Right lobe of liver (tissue), 4 donors: Measurements from ENCODE around the gene KIF20B.

ENCODE experiments used
- POLR2A ChIP-seq: fragments of 450-650 bp; IDR thresholded peaks from one replicate; pipeline ENCODE4 v1.6.1; 2017; ENCODE audit warnings: antibody characterized with exemption, mild to moderate bottlenecking
- TF ChIP-seq, protein P1 (sequence below), 4 donors: fragments of 200-600 bp in 3 of 4; fragments of 450-650 bp in 1 of 4; IDR thresholded peaks; one replicate each; pipeline versions ENCODE4 v1.5.1 to v1.8.0; 2016 to 2022; ENCODE audit warnings: antibody characterized with exemption in 4 of 4, mild to moderate bottlenecking in 2 of 4
- donor health status: DM: no; HTN: no; CAD: no.
- donor health status: DM: no; HTN: no; CAD: no.
- donor health status: DM: no; HTN: yes; CAD: no.

- no peak for TF ChIP-seq POLR2A
- TF ChIP-seq, protein P1, sequence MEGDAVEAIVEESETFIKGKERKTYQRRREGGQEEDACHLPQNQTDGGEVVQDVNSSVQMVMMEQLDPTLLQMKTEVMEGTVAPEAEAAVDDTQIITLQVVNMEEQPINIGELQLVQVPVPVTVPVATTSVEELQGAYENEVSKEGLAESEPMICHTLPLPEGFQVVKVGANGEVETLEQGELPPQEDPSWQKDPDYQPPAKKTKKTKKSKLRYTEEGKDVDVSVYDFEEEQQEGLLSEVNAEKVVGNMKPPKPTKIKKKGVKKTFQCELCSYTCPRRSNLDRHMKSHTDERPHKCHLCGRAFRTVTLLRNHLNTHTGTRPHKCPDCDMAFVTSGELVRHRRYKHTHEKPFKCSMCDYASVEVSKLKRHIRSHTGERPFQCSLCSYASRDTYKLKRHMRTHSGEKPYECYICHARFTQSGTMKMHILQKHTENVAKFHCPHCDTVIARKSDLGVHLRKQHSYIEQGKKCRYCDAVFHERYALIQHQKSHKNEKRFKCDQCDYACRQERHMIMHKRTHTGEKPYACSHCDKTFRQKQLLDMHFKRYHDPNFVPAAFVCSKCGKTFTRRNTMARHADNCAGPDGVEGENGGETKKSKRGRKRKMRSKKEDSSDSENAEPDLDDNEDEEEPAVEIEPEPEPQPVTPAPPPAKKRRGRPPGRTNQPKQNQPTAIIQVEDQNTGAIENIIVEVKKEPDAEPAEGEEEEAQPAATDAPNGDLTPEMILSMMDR (IDR thresholded peaks at IDR 0.05): no peak
These were observed 38.8 kb upstream of the KIF20B start for GRCh38 chr10:89662596-89662995.
